Naive thymus-derived CD4-positive, alpha-beta T cell (primary cell): ENCODE results near the gene C1orf53. TPM values are rescaled to one million over a fixed set of nuclear protein-coding genes. Genes with fewer than 3 reads are reported as not detected.
A peak's percentile ranks its signal among the peaks of the same experiment; 100 is the strongest.

ENCODE experiments used
- ATAC-seq: fragments of 150-1000 bp; cut with Tn5 transposase; 2 replicates; pipeline ENCODE4 v1.10.0; 2021; ENCODE audit warnings: mild to moderate bottlenecking, moderate library complexity
- CTCF ChIA-PET: fragments of 350-600 bp; sonication (Branson Sonifier 250); formaldehyde crosslinking; loops from one replicate; lab custom pipeline; 2021; ENCODE audit warnings: antibody characterized with exemption; lab: Charles Lee
- POLR2A ChIA-PET: fragments of 350-600 bp; sonication (Branson Sonifier 250); formaldehyde crosslinking; loops from one replicate; lab custom pipeline; 2021; ENCODE audit warnings: antibody characterized with exemption, inconsistent platforms; lab: Charles Lee
- DNase-seq, 9 donors: peaks; one replicate each; pipeline versions ENCODE4 v3.0.0 to v3.0.0-alpha.2; 2020 to 2022; ENCODE audit warnings: mixed read lengths in 1 of 9
- H3K27ac ChIP-seq: one replicate; pipeline ENCODE4 v1.7.0; 2013; ENCODE audit warnings: mild to moderate bottlenecking, low read depth, low read length, moderate library complexity
- H3K27me3 ChIP-seq, 2 donors: one replicate each; pipeline ENCODE4 v1.7.0; 2013; ENCODE audit warnings: low read length in 2 of 2, mild to moderate bottlenecking in 2 of 2, moderate library complexity in 2 of 2; ENCODE audit not compliant: control insufficient read depth in 2 of 2, insufficient read depth in 2 of 2
- H3K36me3 ChIP-seq, 3 experiments: 1 replicate in 2 of 3; 2 replicates in 1 of 3; pipeline ENCODE4 v1.7.0; 2013; ENCODE audit warnings: low read length in 3 of 3, mild to moderate bottlenecking in 3 of 3, moderate library complexity in 1 of 3; ENCODE audit not compliant: insufficient read depth in 3 of 3, control insufficient read depth in 2 of 3
- H3K4me1 ChIP-seq, 2 donors: one replicate each; pipeline ENCODE4 v1.7.0; 2013; ENCODE audit warnings: low read length in 2 of 2, mild to moderate bottlenecking in 2 of 2, moderate library complexity in 1 of 2; ENCODE audit not compliant: control insufficient read depth in 2 of 2, insufficient read depth in 2 of 2
- H3K4me3 ChIP-seq: 2 replicates; pipeline ENCODE4 v1.7.0; 2013; ENCODE audit warnings: mild to moderate bottlenecking, low read length
- H3K9me3 ChIP-seq, 3 experiments: 1 replicate in 2 of 3; 2 replicates in 1 of 3; pipeline ENCODE4 v1.7.0; 2013; ENCODE audit warnings: low read length in 3 of 3; ENCODE audit not compliant: control insufficient read depth in 2 of 3
- H3K27ac Mint-ChIP-seq, 9 donors: one replicate each; pipeline ENCODE4 v1.8.0; 2020 to 2022; ENCODE audit warnings: mixed read lengths in 9 of 9, mild to moderate bottlenecking in 8 of 9, moderate library complexity in 5 of 9, inconsistent platforms in 2 of 9
- H3K27me3 Mint-ChIP-seq, 5 donors: one replicate each; pipeline ENCODE4 v1.8.0; 2021 to 2022; ENCODE audit warnings: mixed read lengths in 5 of 5, mild to moderate bottlenecking in 1 of 5
- H3K36me3 Mint-ChIP-seq, 5 donors: one replicate each; pipeline ENCODE4 v1.8.0; 2020 to 2022; ENCODE audit warnings: mixed read lengths in 5 of 5, mild to moderate bottlenecking in 3 of 5, inconsistent platforms in 1 of 5
- H3K4me1 Mint-ChIP-seq, 7 donors: one replicate each; pipeline ENCODE4 v1.8.0; 2020 to 2022; ENCODE audit warnings: mixed read lengths in 7 of 7, mild to moderate bottlenecking in 3 of 7, inconsistent platforms in 1 of 7
- H3K4me3 Mint-ChIP-seq, 10 donors: one replicate each; pipeline ENCODE4 v1.8.0; 2020 to 2022; ENCODE audit warnings: mild to moderate bottlenecking in 10 of 10, mixed read lengths in 10 of 10, moderate library complexity in 6 of 10, inconsistent platforms in 2 of 10
- H3K9me3 Mint-ChIP-seq, 11 donors: one replicate each; pipeline ENCODE4 v1.8.0; 2020 to 2022; ENCODE audit warnings: mixed read lengths in 11 of 11, mild to moderate bottlenecking in 4 of 11, inconsistent platforms in 1 of 11, moderate library complexity in 1 of 11
- intact Hi-C, 2 donors: fragments of 100-400 bp; cut with micrococcal nuclease; formaldehyde crosslinking; loops; one replicate each; pipeline ENCODE4 v1.15.1; 2023
- polyA plus RNA-seq, 2 donors: library from polyadenylated mRNA; unstranded; fragments of 300-500 nt; fragmentation: Illumina TruSeq; gene quantifications; one replicate each; pipeline ENCODE4 v1.2.3, GENCODE V29; 2021
- total RNA-seq, 6 experiments: library from RNA in 5 of 6; stranded (reverse) in 5 of 6; gene quantifications; 1 replicate in 5 of 6; 2 replicates in 1 of 6; pipeline ENCODE4 v1.2.3 and lab custom pipeline; 2021 to 2026

The C1orf53 gene
- total and polyA plus RNA-seq, 7 experiments from 2014 or later = 1.6 TPM; not detected in 6

GRCh38 chr1:197917805-197918651, 15.6 kb downstream of the C1orf53 start:
- Mint-ChIP-seq H3K9me3 (peaks cover 0 to 16% (median 0%) of the 10 kb centered on the region in 11 donors), H3K27me3 (peaks cover 95 to 100% (median 95%) of the 10 kb centered on the region in 5 donors), H3K4me3 (peak overlapping the region; percentile 68 to 83 (median 74)), H3K4me1 (peaks cover 52 to 82% (median 73%) of the 10 kb centered on the region in 7 donors), H3K27ac (peak overlapping the region in 4 of 9 donors; percentile 15 to 75 (median 36)), H3K36me3 (peaks cover 0 to 10% (median 2%) of the 10 kb centered on the region in 5 donors)
- H3K4me1 ChIP-seq = peaks cover 39 to 52% of the 10 kb centered on the region in 2 donors
- intact Hi-C loops = loop anchor here (1.0 to 2.0 kb wide), 3 partner anchors 9 to 239 kb away; partner anchors contain the start of genes NEK7 (in 2 of the 2) and C1orf53 (in 1 of the 2)
- peaks cover 68 to 88% of the 10 kb centered on the region in 2 donors for H3K27me3 ChIP-seq
- no peak overlapping the region for H3K27ac ChIP-seq
- H3K36me3 ChIP-seq = no peaks in the 10 kb centered on the region
- H3K4me3 ChIP-seq = peak overlapping the region; percentile 45
- ChIA-PET POLR2A (interaction anchor here (1.0 kb wide), 1 partner anchor 15 kb away, joined by 3 read pairs; the partner anchor contains the start of gene C1orf53), CTCF (interaction anchor here (1.3 kb wide), 1 partner anchor 8 kb away, joined by 5 read pairs; no protein-coding TSS in a partner anchor)
- no peaks in the 10 kb centered on the region for H3K9me3 ChIP-seq
- DNase-seq (peak in 1 of 9 donors; percentile 11), ATAC-seq (peak; percentile 22)

- Mint-ChIP-seq H3K27ac (peak overlapping the region in 2 of 9 donors; percentile 15 to 75), H3K4me3 (peak overlapping the region in 9 of 10 donors; percentile 49 to 83 (median 73))
Observed at GRCh38 chr1:197918807-197919345, 16.4 kb downstream of the C1orf53 start.

GRCh38 chr1:197919346-197920066, 17.1 kb downstream of the C1orf53 start:
- Histone ChIP-seq H3K4me3 (peak overlapping the region; percentile 31), H3K27me3 (peaks cover 58 to 74% of the 10 kb centered on the region in 2 donors), H3K4me1 (peaks cover 38 to 45% of the 10 kb centered on the region in 2 donors), H3K27ac (no peak overlapping the region), H3K36me3 (no peaks in the 10 kb centered on the region), H3K9me3 (no peaks in the 10 kb centered on the region)
- ATAC-seq (peak; percentile 18), DNase-seq (peak in 2 of 9 donors; percentile 23 to 38)
- ChIA-PET CTCF (interaction anchor here (1.0 kb wide), 1 partner anchor 19 kb away, joined by 3 read pairs; no protein-coding TSS in a partner anchor), POLR2A (interaction anchor here (0.9 kb wide), 1 partner anchor 10 kb away, joined by 3 read pairs; no protein-coding TSS in a partner anchor)
- Mint-ChIP-seq H3K4me1 (peaks cover 50 to 71% (median 63%) of the 10 kb centered on the region in 7 donors), H3K27me3 (peaks cover 85 to 96% (median 89%) of the 10 kb centered on the region in 5 donors), H3K4me3 (peak overlapping the region; percentile 56 to 83 (median 76)), H3K27ac (peak overlapping the region in 3 of 9 donors; percentile 20 to 58 (median 57)), H3K9me3 (peaks cover 0 to 16% (median 0%) of the 10 kb centered on the region in 11 donors), H3K36me3 (peaks cover 0 to 6% (median 3%) of the 10 kb centered on the region in 5 donors)
- intact Hi-C loops = loop anchor here (1.0 to 10.0 kb wide), 6 partner anchors 8 to 355 kb away; partner anchors contain the start of genes C1orf53 (in 2 of the 2), DENND1B (in 1 of the 2) and NEK7 (in 1 of the 2)

More at GRCh38 chr1:197918807-197919345, 16.4 kb downstream of the C1orf53 start:
- H3K4me1 Mint-ChIP-seq = peaks cover 50 to 75% (median 68%) of the 10 kb centered on the region in 7 donors
- Histone ChIP-seq H3K27me3 (peaks cover 63 to 81% of the 10 kb centered on the region in 2 donors), H3K27ac (no peak overlapping the region), H3K9me3 (no peaks in the 10 kb centered on the region), H3K36me3 (no peaks in the 10 kb centered on the region), H3K4me1 (peaks cover 38 to 45% of the 10 kb centered on the region in 2 donors), H3K4me3 (peak overlapping the region; percentile 31)
- POLR2A ChIA-PET = no interaction called here
- ATAC-seq (no peak), DNase-seq (no peak)
- CTCF ChIA-PET = interaction anchor here (1.0 kb wide), 1 partner anchor 18 kb away, joined by 3 read pairs; no protein-coding TSS in a partner anchor
- intact Hi-C loops = loop anchor here (1.0 to 2.0 kb wide), 3 partner anchors 8 to 238 kb away; partner anchors contain the start of genes C1orf53 (in 1 of the 2) and NEK7 (in 1 of the 2)
- H3K36me3 Mint-ChIP-seq = peaks cover 0 to 8% (median 3%) of the 10 kb centered on the region in 5 donors
- H3K27me3 Mint-ChIP-seq = peaks cover 91 to 97% (median 95%) of the 10 kb centered on the region in 5 donors
- peaks cover 0 to 16% (median 0%) of the 10 kb centered on the region in 11 donors for H3K9me3 Mint-ChIP-seq

- Mint-ChIP-seq H3K4me1 (peaks cover 50 to 66% (median 63%) of the 10 kb centered on the region in 7 donors), H3K36me3 (peaks cover 0 to 6% (median 3%) of the 10 kb centered on the region in 5 donors), H3K9me3 (peaks cover 0 to 16% (median 0%) of the 10 kb centered on the region in 11 donors), H3K4me3 (peak overlapping the region; percentile 12 to 83 (median 74)), H3K27me3 (peaks cover 80 to 95% (median 86%) of the 10 kb centered on the region in 5 donors), H3K27ac (peak overlapping the region in 1 of 9 donors; percentile 58)
- peaks cover 55 to 70% of the 10 kb centered on the region in 2 donors for H3K27me3 ChIP-seq
- DNase-seq = peak in 1 of 9 donors; percentile 5
- H3K4me1 ChIP-seq = peaks cover 38 to 45% of the 10 kb centered on the region in 2 donors
- no peak for ATAC-seq
- intact Hi-C loops = loop anchor here (1.0 to 10.0 kb wide), 3 partner anchors 18 to 355 kb away; partner anchors contain the start of genes C1orf53 (in 1 of the 2) and DENND1B (in 1 of the 2)
- no peaks in the 10 kb centered on the region for H3K36me3 ChIP-seq
- H3K4me3 ChIP-seq = peak overlapping the region; percentile 31
- no peak overlapping the region for H3K27ac ChIP-seq
- POLR2A ChIA-PET = interaction anchor here (0.9 kb wide), 1 partner anchor 10 kb away, joined by 3 read pairs; no protein-coding TSS in a partner anchor
- no peaks in the 10 kb centered on the region for H3K9me3 ChIP-seq
- CTCF ChIA-PET = no interaction called here
Observed at GRCh38 chr1:197920067-197920396, 17.6 kb downstream of the C1orf53 start.

- POLR2A ChIA-PET = interaction anchor here (0.9 kb wide), 1 partner anchor 9 kb away, joined by 3 read pairs; no protein-coding TSS in a partner anchor
- peak overlapping the region in 9 of 10 donors; percentile 60 to 83 (median 66) for H3K4me3 Mint-ChIP-seq
Observed at GRCh38 chr1:197920414-197921117, 18.1 kb downstream of the C1orf53 start.

More at GRCh38 chr1:197920414-197921117, 18.1 kb downstream of the C1orf53 start:
- H3K36me3 Mint-ChIP-seq = peaks cover 0 to 6% (median 3%) of the 10 kb centered on the region in 5 donors
- CTCF ChIA-PET = no interaction called here
- H3K4me1 Mint-ChIP-seq = peaks cover 50 to 61% (median 59%) of the 10 kb centered on the region in 7 donors
- no peak for ATAC-seq
- peaks cover 49 to 65% of the 10 kb centered on the region in 2 donors for H3K27me3 ChIP-seq
- H3K27ac ChIP-seq = no peak overlapping the region
- intact Hi-C loops = loop anchor here (1.0 to 10.0 kb wide), 3 partner anchors 18 to 354 kb away; partner anchors contain the start of genes C1orf53 (in 1 of the 2) and DENND1B (in 1 of the 2)
- no peak overlapping the region for H3K4me3 ChIP-seq
- H3K9me3 Mint-ChIP-seq = peaks cover 0 to 16% (median 0%) of the 10 kb centered on the region in 11 donors
- H3K4me1 ChIP-seq = peaks cover 38 to 45% of the 10 kb centered on the region in 2 donors
- peak in 1 of 9 donors; percentile 9 for DNase-seq
- H3K27ac Mint-ChIP-seq = peak overlapping the region in 1 of 9 donors; percentile 9
- no peaks in the 10 kb centered on the region for H3K9me3 ChIP-seq
- H3K36me3 ChIP-seq = no peaks in the 10 kb centered on the region
- H3K27me3 Mint-ChIP-seq = peaks cover 76 to 95% (median 86%) of the 10 kb centered on the region in 5 donors
